GM12875 (cell line): Measurements from ENCODE around the gene HEXB.

Source experiments
- H3K4me3 ChIP-seq: one replicate; pipeline ENCODE4 v1.5.1; 2011; ENCODE audit warnings: low read depth, low read length, control low read depth
- CTCF ChIP-seq: IDR thresholded peaks from 2 replicates; pipeline ENCODE4 v1.5.1; 2011; ENCODE audit warnings: low read depth, mild to moderate bottlenecking, control low read depth, inconsistent platforms, low read length, moderate library complexity, borderline replicate concordance; ENCODE audit not compliant: insufficient read depth

Gene HEXB

GRCh38 chr5:74640450-74640953, 44.5 kb upstream of the HEXB start, which contains the start of gene ENC1:
TSS of gene ENC1 (minus strand) at chr5:74640728. CDS start at chr5:74636485, 4,243 bp downstream.
- peak within 1 kb of the TSS; percentile 94 for H3K4me3 ChIP-seq
- peak; percentile 65 for TF ChIP-seq CTCF

GRCh38 chr5:74640954-74641734, 43.9 kb upstream of the HEXB start:
- H3K4me3 ChIP-seq, result peak overlapping the region; percentile 94
- TF ChIP-seq CTCF, result no peak

GRCh38 chr5:74641735-74642542, 43.1 kb upstream of the HEXB start:
- peak overlapping the region; percentile 94 for H3K4me3 ChIP-seq
- peak; percentile 44; the same call in 1 of the 2 replicates for TF ChIP-seq CTCF

GRCh38 chr5:74642543-74642863, 42.5 kb upstream of the HEXB start:
- H3K4me3 ChIP-seq, result no peak overlapping the region
- TF ChIP-seq CTCF, result no peak

GRCh38 chr5:74643111-74643562, 41.9 kb upstream of the HEXB start:
- no peak overlapping the region for H3K4me3 ChIP-seq
- no peak for TF ChIP-seq CTCF

- no peak for TF ChIP-seq CTCF
Observed at GRCh38 chr5:74647096-74647495, 37.9 kb upstream of the HEXB start.

More at GRCh38 chr5:74647096-74647495, 37.9 kb upstream of the HEXB start:
- no peak overlapping the region for H3K4me3 ChIP-seq
